Naive B cell (primary cell): Measurements from ENCODE around the gene GALNT7. TPM values are rescaled to one million over a fixed set of nuclear protein-coding genes. Genes with fewer than 3 reads are reported as not detected.
"Not testable (repeated sequence)": the region's sequence is repeated elsewhere in the genome, so short reads cannot be mapped to it uniquely, and the experiment has no call there.

ENCODE experiments used
- ATAC-seq, 2 donors: fragments of 150-1000 bp; cut with Tn5 transposase; 2 replicates each; pipeline ENCODE4 v1.10.0; 2021; ENCODE audit warnings: low read depth in 2 of 2, mild to moderate bottlenecking in 2 of 2, moderate library complexity in 2 of 2
- DNase-seq: peaks from one replicate; pipeline ENCODE4 v3.0.0; 2022
- H3K27ac Mint-ChIP-seq, 6 donors: one replicate each; pipeline ENCODE4 v1.8.0; 2020 to 2022; ENCODE audit warnings: mild to moderate bottlenecking in 6 of 6, mixed read lengths in 6 of 6, moderate library complexity in 5 of 6, inconsistent platforms in 2 of 6
- H3K27me3 Mint-ChIP-seq, 3 donors: one replicate each; pipeline ENCODE4 v1.8.0; 2021 to 2022; ENCODE audit warnings: mixed read lengths in 3 of 3, mild to moderate bottlenecking in 1 of 3
- H3K36me3 Mint-ChIP-seq, 2 donors: one replicate each; pipeline ENCODE4 v1.8.0; 2020 to 2022; ENCODE audit warnings: mixed read lengths in 2 of 2, inconsistent platforms in 1 of 2, mild to moderate bottlenecking in 1 of 2
- H3K4me1 Mint-ChIP-seq, 3 donors: one replicate each; pipeline ENCODE4 v1.8.0; 2020 to 2022; ENCODE audit warnings: mixed read lengths in 3 of 3, inconsistent platforms in 1 of 3, mild to moderate bottlenecking in 1 of 3, moderate library complexity in 1 of 3
- H3K4me3 Mint-ChIP-seq, 8 donors: one replicate each; pipeline ENCODE4 v1.8.0; 2020 to 2022; ENCODE audit warnings: mild to moderate bottlenecking in 8 of 8, mixed read lengths in 8 of 8, moderate library complexity in 8 of 8, inconsistent platforms in 2 of 8
- H3K9me3 Mint-ChIP-seq, 7 donors: one replicate each; pipeline ENCODE4 v1.8.0; 2020 to 2022; ENCODE audit warnings: mixed read lengths in 7 of 7, mild to moderate bottlenecking in 5 of 7, inconsistent platforms in 2 of 7, moderate library complexity in 1 of 7
- polyA plus RNA-seq, 6 donors: library from polyadenylated mRNA; unstranded; fragments of 300-500 nt; fragmentation: Illumina TruSeq; gene quantifications; one replicate each; pipeline ENCODE4 v1.2.3, GENCODE V29; 2021; ENCODE audit warnings: low read depth in 6 of 6

The GALNT7 gene
- polyA plus RNA-seq = 10 to 100 TPM in 5 of 6 donors, 1 to 10 TPM in 1; 2.8 to 12.6 (median 11.9) TPM

GRCh38 chr4:173168396-173169177 is at the start of gene GALNT7:
TSS of gene GALNT7 (plus strand) at chr4:173168811. CDS start at chr4:173168836, 25 bp downstream.
- H3K27me3 Mint-ChIP-seq = no peaks in the 10 kb centered on the region
- H3K27ac Mint-ChIP-seq = peak within 1 kb of the TSS; percentile 88 to 97 (median 93)
- H3K4me1 Mint-ChIP-seq = peaks cover 41 to 50% (median 47%) of the 10 kb centered on the region in 3 donors
- peak within 1 kb of the TSS; percentile 95 to 99 (median 98) for H3K4me3 Mint-ChIP-seq
- H3K36me3 Mint-ChIP-seq = peaks cover 0 to 9% of the 10 kb centered on the region in 2 donors
- ATAC-seq (peak; percentile 31 to 41), DNase-seq (peak; percentile 58)
- no peaks in the 10 kb centered on the region for H3K9me3 Mint-ChIP-seq

- H3K4me3 Mint-ChIP-seq, H3K4me1 Mint-ChIP-seq, H3K27me3 Mint-ChIP-seq, ATAC-seq, DNase-seq: not testable (repeated sequence)
- peaks cover 1 to 39% (median 13%) of the 10 kb centered on the region in 7 donors for H3K9me3 Mint-ChIP-seq
- peak overlapping the region in 1 of 6 donors; percentile 59 for H3K27ac Mint-ChIP-seq
- H3K36me3 Mint-ChIP-seq = peaks cover 7 to 14% of the 10 kb centered on the region in 2 donors
These were observed 49.8 kb upstream of the GALNT7 start for GRCh38 chr4:173118819-173119218.

GRCh38 chr4:173119818-173120217 is 48.8 kb upstream of the GALNT7 start:
- H3K4me3 Mint-ChIP-seq = no peak overlapping the region
- peaks cover 4 to 7% (median 6%) of the 10 kb centered on the region in 3 donors for H3K4me1 Mint-ChIP-seq
- H3K36me3 Mint-ChIP-seq = peaks cover 0 to 9% of the 10 kb centered on the region in 2 donors
- no peak for DNase-seq
- H3K27ac Mint-ChIP-seq = no peak overlapping the region
- peaks cover 0 to 34% (median 13%) of the 10 kb centered on the region in 7 donors for H3K9me3 Mint-ChIP-seq
- ATAC-seq = no peak
- H3K27me3 Mint-ChIP-seq = no peaks in the 10 kb centered on the region

GRCh38 chr4:173121076-173121561 is 47.5 kb upstream of the GALNT7 start:
- peaks cover 0 to 9% of the 10 kb centered on the region in 2 donors for H3K36me3 Mint-ChIP-seq
- peaks cover 3 to 28% (median 13%) of the 10 kb centered on the region in 7 donors for H3K9me3 Mint-ChIP-seq
- ATAC-seq (peak; percentile 48 to 69), DNase-seq (no peak)
- H3K4me3 Mint-ChIP-seq = no peak overlapping the region
- H3K4me1 Mint-ChIP-seq = peaks cover 4 to 7% (median 6%) of the 10 kb centered on the region in 3 donors
- peak overlapping the region in 2 of 6 donors; percentile 36 to 63 for H3K27ac Mint-ChIP-seq
- H3K27me3 Mint-ChIP-seq = no peaks in the 10 kb centered on the region

GRCh38 chr4:173124209-173124865 is 44.3 kb upstream of the GALNT7 start:
- DNase-seq (no peak), ATAC-seq (no peak)
- Mint-ChIP-seq H3K4me1 (peaks cover 4 to 17% (median 13%) of the 10 kb centered on the region in 3 donors), H3K4me3 (no peak overlapping the region), H3K36me3 (no peaks in the 10 kb centered on the region), H3K27ac (peak overlapping the region in 1 of 6 donors; percentile 69), H3K9me3 (peaks cover 0 to 3% (median 0%) of the 10 kb centered on the region in 7 donors), H3K27me3 (no peaks in the 10 kb centered on the region)

GRCh38 chr4:173125216-173125812 is 43.3 kb upstream of the GALNT7 start:
- Mint-ChIP-seq H3K27ac (no peak overlapping the region), H3K4me3 (no peak overlapping the region), H3K4me1 (peaks cover 4 to 17% (median 13%) of the 10 kb centered on the region in 3 donors), H3K9me3 (peaks cover 0 to 3% (median 0%) of the 10 kb centered on the region in 7 donors), H3K36me3 (no peaks in the 10 kb centered on the region), H3K27me3 (no peaks in the 10 kb centered on the region)
- DNase-seq (no peak), ATAC-seq (no peak)

- Mint-ChIP-seq H3K36me3 (no peaks in the 10 kb centered on the region), H3K9me3 (peaks cover 0 to 3% (median 0%) of the 10 kb centered on the region in 7 donors), H3K4me3 (no peak overlapping the region), H3K4me1 (peaks cover 0 to 10% (median 8%) of the 10 kb centered on the region in 3 donors), H3K27ac (peak overlapping the region in 4 of 6 donors; percentile 40 to 82 (median 56)), H3K27me3 (no peaks in the 10 kb centered on the region)
- DNase-seq (no peak), ATAC-seq (peak; percentile 35 to 69)
These were observed 40.3 kb upstream of the GALNT7 start for GRCh38 chr4:173128199-173128890.

GRCh38 chr4:173130687-173131086 is 37.9 kb upstream of the GALNT7 start:
- peaks cover 0 to 10% (median 8%) of the 10 kb centered on the region in 3 donors for H3K4me1 Mint-ChIP-seq
- no peaks in the 10 kb centered on the region for H3K27me3 Mint-ChIP-seq
- H3K9me3 Mint-ChIP-seq = no peaks in the 10 kb centered on the region
- no peak overlapping the region for H3K27ac Mint-ChIP-seq
- H3K4me3 Mint-ChIP-seq = no peak overlapping the region
- no peak for ATAC-seq
- H3K36me3 Mint-ChIP-seq = no peaks in the 10 kb centered on the region
- no peak for DNase-seq

GRCh38 chr4:173134426-173134825 is 34.2 kb upstream of the GALNT7 start:
- no peak for DNase-seq
- no peak for ATAC-seq
- Mint-ChIP-seq H3K9me3 (no peaks in the 10 kb centered on the region), H3K27me3 (no peaks in the 10 kb centered on the region), H3K36me3 (no peaks in the 10 kb centered on the region), H3K4me3 (no peak overlapping the region), H3K4me1 (no peaks in the 10 kb centered on the region), H3K27ac (no peak overlapping the region)

GRCh38 chr4:173135241-173135847 is 33.3 kb upstream of the GALNT7 start:
- no peak for DNase-seq
- Mint-ChIP-seq H3K4me3 (no peak overlapping the region), H3K27me3 (no peaks in the 10 kb centered on the region), H3K9me3 (no peaks in the 10 kb centered on the region), H3K27ac (peak overlapping the region in 1 of 6 donors; percentile 65), H3K4me1 (no peaks in the 10 kb centered on the region), H3K36me3 (no peaks in the 10 kb centered on the region)
- ATAC-seq = no peak

GRCh38 chr4:173138624-173139023 is 30.0 kb upstream of the GALNT7 start:
- no peaks in the 10 kb centered on the region for H3K4me1 Mint-ChIP-seq
- H3K4me3 Mint-ChIP-seq = no peak overlapping the region
- no peaks in the 10 kb centered on the region for H3K9me3 Mint-ChIP-seq
- no peak overlapping the region for H3K27ac Mint-ChIP-seq
- no peak for DNase-seq
- ATAC-seq = no peak
- H3K27me3 Mint-ChIP-seq = no peaks in the 10 kb centered on the region
- H3K36me3 Mint-ChIP-seq = no peaks in the 10 kb centered on the region

- Mint-ChIP-seq H3K27ac (no peak overlapping the region), H3K9me3 (no peaks in the 10 kb centered on the region), H3K36me3 (no peaks in the 10 kb centered on the region)
These were observed 29.1 kb upstream of the GALNT7 start for GRCh38 chr4:173139561-173139960.

More at GRCh38 chr4:173139561-173139960, 29.1 kb upstream of the GALNT7 start:
- ATAC-seq (no peak), DNase-seq (no peak)
- Mint-ChIP-seq H3K4me3 (no peak overlapping the region), H3K27me3 (no peaks in the 10 kb centered on the region), H3K4me1 (no peaks in the 10 kb centered on the region)
